Measurements from ENCODE around the gene GPR82. TPM values are rescaled to one million over a fixed set of nuclear protein-coding genes. Genes with fewer than 3 reads are reported as not detected.
"Not testable (repeated sequence)": the region's sequence is repeated elsewhere in the genome, so short reads cannot be mapped to it uniquely, and the experiment has no call there.

Gene GPR82, protein sequence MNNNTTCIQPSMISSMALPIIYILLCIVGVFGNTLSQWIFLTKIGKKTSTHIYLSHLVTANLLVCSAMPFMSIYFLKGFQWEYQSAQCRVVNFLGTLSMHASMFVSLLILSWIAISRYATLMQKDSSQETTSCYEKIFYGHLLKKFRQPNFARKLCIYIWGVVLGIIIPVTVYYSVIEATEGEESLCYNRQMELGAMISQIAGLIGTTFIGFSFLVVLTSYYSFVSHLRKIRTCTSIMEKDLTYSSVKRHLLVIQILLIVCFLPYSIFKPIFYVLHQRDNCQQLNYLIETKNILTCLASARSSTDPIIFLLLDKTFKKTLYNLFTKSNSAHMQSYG
- 0.08 TPM for polyA plus RNA-seq (2013)

DNA sequence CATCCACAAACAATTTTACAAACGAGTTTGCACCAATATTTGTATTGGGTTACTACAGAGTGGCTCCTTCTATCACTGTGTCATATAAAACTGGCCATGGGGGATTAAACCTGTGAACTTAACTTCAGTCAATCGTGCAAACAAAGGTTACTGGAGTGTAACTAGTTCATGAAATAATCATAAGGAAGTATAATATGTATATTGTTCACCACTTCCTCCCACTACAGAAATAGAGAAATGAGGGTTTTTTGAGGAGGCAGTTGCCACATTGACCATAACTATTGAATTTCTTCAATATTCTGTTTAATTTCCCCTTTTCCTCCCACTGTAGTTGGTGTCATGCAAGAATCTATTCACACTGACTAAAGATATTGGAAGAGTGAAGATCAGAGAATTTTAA lies at the start of gene GPR82:
TSS of gene GPR82 (plus strand) at position 356 of the 400 bp plus-strand sequence. CDS start 2,846 bp downstream, outside the sequence.
- DNase-seq, result peak in 2 of 3 donors; percentile 34 to 56
- Histone ChIP-seq H3K4me3 (ENCODE audit: control insufficient read depth in 1 of 7, extremely low read depth in 1 of 7, insufficient read depth in 4 of 7, low read depth in 2 of 7, low read length in 6 of 7) (no peak within 1 kb of the TSS), H3K36me3 (ENCODE audit: control insufficient read depth in 4 of 4, insufficient read depth in 4 of 4, low read length in 3 of 4) (no peaks in the 10 kb centered on the region), H3K27ac (ENCODE audit: insufficient read depth in 1 of 2, low read depth in 1 of 2, low read length in 2 of 2, poor library complexity in 1 of 2, severe bottlenecking in 2 of 2) (no peak within 1 kb of the TSS), H3K27me3 (replicated peaks in 2 of 5; ENCODE audit: control insufficient read depth in 4 of 5, insufficient read depth in 5 of 5, low read length in 4 of 5) (peaks cover 0 to 3% (median 0%) of the 10 kb centered on the region in 5 experiments), H3K4me1 (ENCODE audit: control extremely low read depth in 1 of 4, control insufficient read depth in 4 of 4, insufficient read depth in 4 of 4, low read length in 3 of 4) (peaks cover 0 to 13% (median 6%) of the 10 kb centered on the region in 4 experiments), H3K9me3 (ENCODE audit: control extremely low read depth in 1 of 5, control insufficient read depth in 4 of 5, insufficient read depth in 2 of 5, low read depth in 1 of 5, low read length in 4 of 5) (peaks cover 0 to 5% (median 2%) of the 10 kb centered on the region in 5 experiments)
- ChIA-PET POLR2A (no interaction called here), CTCF (no interaction called here)
- no CpG with 5 or more reads among the region's 2 CpGs for WGBS (ENCODE audit: insufficient coverage)

DNA sequence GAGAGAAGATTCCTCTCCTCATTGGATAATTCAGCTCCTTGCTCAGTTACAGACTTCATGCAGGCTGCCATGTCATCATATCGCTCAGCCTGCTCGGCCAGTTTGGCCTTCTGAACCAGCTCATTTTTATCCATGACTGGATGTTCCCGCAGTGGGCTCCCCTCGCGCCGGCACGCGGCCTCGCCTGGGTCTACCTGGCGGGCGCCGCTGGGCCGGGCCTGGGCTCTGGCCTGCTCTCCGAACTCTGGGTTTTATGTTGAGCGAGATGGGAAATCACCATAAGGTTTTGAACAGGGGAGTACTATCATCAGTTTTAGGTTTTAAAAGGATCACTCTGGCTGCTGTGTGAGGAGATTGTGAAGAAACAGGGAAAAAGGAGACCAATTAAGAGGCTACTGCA lies 47.6 kb upstream of the GPR82 start:
- H3K4me1 ChIP-seq (ENCODE audit: control extremely low read depth in 1 of 4, control insufficient read depth in 4 of 4, insufficient read depth in 4 of 4, low read length in 3 of 4); POLR2A ChIA-PET; H3K36me3 ChIP-seq (ENCODE audit: control insufficient read depth in 4 of 4, insufficient read depth in 4 of 4, low read length in 3 of 4); H3K27me3 ChIP-seq (replicated peaks in 2 of 5; ENCODE audit: control insufficient read depth in 4 of 5, insufficient read depth in 5 of 5, low read length in 4 of 5); CTCF ChIA-PET; H3K4me3 ChIP-seq (ENCODE audit: control insufficient read depth in 1 of 7, extremely low read depth in 1 of 7, insufficient read depth in 4 of 7, low read depth in 2 of 7, low read length in 6 of 7); H3K9me3 ChIP-seq (ENCODE audit: control extremely low read depth in 1 of 5, control insufficient read depth in 4 of 5, insufficient read depth in 2 of 5, low read depth in 1 of 5, low read length in 4 of 5); DNase-seq; H3K27ac ChIP-seq (ENCODE audit: insufficient read depth in 1 of 2, low read depth in 1 of 2, low read length in 2 of 2, poor library complexity in 1 of 2, severe bottlenecking in 2 of 2): not testable (repeated sequence)
- WGBS (ENCODE audit: insufficient coverage), result 96% methylated on average over 11 of the region's 15 CpGs

DNA sequence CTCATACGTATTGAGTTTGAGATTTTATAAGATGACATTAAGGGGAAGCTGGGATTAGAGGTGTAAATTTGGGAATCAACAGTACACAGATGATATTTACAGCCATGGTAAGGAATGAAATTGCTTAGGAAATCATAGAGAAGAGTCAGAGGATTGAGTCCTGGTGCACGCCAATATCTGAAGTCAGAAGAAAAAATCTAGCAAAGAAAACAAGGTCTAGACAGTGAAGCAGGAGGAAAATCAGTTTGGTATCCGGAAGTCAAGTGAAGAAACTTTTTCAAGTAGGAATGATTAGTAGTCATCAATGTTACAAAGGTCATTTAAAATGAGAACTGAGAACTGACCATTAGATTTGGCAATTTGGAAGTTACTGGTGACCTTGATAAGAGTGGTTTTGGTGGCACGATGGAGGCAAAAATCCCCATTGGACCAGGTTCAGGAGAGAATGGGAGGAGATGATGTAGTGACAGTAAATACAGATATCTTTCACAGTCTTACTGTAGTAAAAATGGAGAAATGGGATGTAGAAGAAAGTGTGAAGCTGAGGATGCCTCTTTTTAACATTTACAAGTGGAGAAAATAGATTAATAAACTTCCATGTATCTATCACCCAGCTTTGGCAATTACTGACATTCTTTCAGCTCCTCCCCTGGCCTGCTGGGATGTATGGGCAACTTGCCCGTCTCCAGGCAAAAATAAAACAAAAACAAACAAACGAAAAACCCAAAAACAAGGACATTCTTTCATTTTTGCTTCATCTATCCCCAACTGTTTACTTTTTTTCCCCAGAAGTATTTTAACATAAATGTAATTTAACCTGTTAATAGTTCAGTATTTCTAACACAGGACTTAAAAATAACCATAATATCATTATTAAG lies 46.6 kb upstream of the GPR82 start:
- POLR2A ChIA-PET, result no interaction called here
- H3K36me3 ChIP-seq (ENCODE audit: control insufficient read depth in 4 of 4, insufficient read depth in 4 of 4, low read length in 3 of 4), result no peaks in the 10 kb centered on the region
- H3K4me3 ChIP-seq (ENCODE audit: control insufficient read depth in 1 of 7, extremely low read depth in 1 of 7, insufficient read depth in 4 of 7, low read depth in 2 of 7, low read length in 6 of 7), result no peak overlapping the region
- H3K27me3 ChIP-seq (replicated peaks in 2 of 5; ENCODE audit: control insufficient read depth in 4 of 5, insufficient read depth in 5 of 5, low read length in 4 of 5), result peaks cover 0 to 2% (median 0%) of the 10 kb centered on the region in 5 experiments
- 79% methylated on average over 5 of the region's 6 CpGs for WGBS (ENCODE audit: insufficient coverage)
- CTCF ChIA-PET, result no interaction called here
- H3K9me3 ChIP-seq (ENCODE audit: control extremely low read depth in 1 of 5, control insufficient read depth in 4 of 5, insufficient read depth in 2 of 5, low read depth in 1 of 5, low read length in 4 of 5), result no peaks in the 10 kb centered on the region
- DNase-seq, result no peak
- no peak overlapping the region for H3K27ac ChIP-seq (ENCODE audit: insufficient read depth in 1 of 2, low read depth in 1 of 2, low read length in 2 of 2, poor library complexity in 1 of 2, severe bottlenecking in 2 of 2)
- no peaks in the 10 kb centered on the region for H3K4me1 ChIP-seq (ENCODE audit: control extremely low read depth in 1 of 4, control insufficient read depth in 4 of 4, insufficient read depth in 4 of 4, low read length in 3 of 4)

DNA sequence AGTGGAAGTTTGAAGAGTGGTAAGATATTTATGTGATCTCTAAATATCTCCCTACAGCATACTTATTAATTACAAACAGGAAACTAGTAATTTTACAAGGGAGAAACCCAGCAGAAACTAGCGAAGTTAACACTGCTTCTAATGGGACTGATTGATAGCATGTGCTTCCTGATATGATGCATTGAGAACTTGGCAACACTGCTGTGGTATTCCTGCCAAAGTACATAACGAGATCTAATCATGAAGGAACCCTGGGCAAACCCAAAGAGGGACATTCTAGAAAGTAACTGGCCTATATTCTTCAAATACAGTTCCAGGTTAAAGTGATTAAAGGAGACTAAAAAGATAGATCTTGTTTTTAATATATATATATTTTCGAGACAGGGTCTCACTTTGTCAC lies 39.8 kb upstream of the GPR82 start:
- ChIA-PET POLR2A (no interaction called here), CTCF (no interaction called here)
- no peak overlapping the region for H3K27ac ChIP-seq (ENCODE audit: insufficient read depth in 1 of 2, low read depth in 1 of 2, low read length in 2 of 2, poor library complexity in 1 of 2, severe bottlenecking in 2 of 2)
- H3K36me3 ChIP-seq (ENCODE audit: control insufficient read depth in 4 of 4, insufficient read depth in 4 of 4, low read length in 3 of 4), result no peaks in the 10 kb centered on the region
- H3K9me3 ChIP-seq (ENCODE audit: control extremely low read depth in 1 of 5, control insufficient read depth in 4 of 5, insufficient read depth in 2 of 5, low read depth in 1 of 5, low read length in 4 of 5), result no peaks in the 10 kb centered on the region
- DNase-seq, result peak in 1 of 3 donors; percentile 44
- no peak overlapping the region for H3K4me3 ChIP-seq (ENCODE audit: control insufficient read depth in 1 of 7, extremely low read depth in 1 of 7, insufficient read depth in 4 of 7, low read depth in 2 of 7, low read length in 6 of 7)
- peaks cover 0 to 2% (median 0%) of the 10 kb centered on the region in 5 experiments for H3K27me3 ChIP-seq (replicated peaks in 2 of 5; ENCODE audit: control insufficient read depth in 4 of 5, insufficient read depth in 5 of 5, low read length in 4 of 5)
- H3K4me1 ChIP-seq (ENCODE audit: control extremely low read depth in 1 of 4, control insufficient read depth in 4 of 4, insufficient read depth in 4 of 4, low read length in 3 of 4), result peaks cover 4 to 29% (median 18%) of the 10 kb centered on the region in 4 experiments
- 25% methylated on average over 2 of the region's 3 CpGs for WGBS (ENCODE audit: insufficient coverage)

DNA sequence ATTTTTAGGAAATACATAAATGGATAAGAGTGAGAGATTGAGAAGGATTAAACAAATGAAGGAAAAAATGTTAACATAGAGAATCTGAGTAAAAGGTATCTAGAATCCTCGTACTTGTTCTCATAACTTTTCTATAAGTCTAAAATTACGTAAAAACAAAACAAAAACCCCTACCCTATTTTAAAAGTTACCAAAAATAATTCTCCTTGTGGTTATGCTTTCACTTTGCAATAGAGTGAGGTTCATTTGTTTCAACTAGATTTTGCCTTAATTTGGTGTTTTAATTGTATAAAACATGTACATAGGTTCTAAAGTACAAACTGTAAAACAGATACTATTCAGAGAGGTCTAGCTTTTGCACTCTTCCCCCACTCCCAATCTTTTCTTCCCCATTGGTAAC lies 39.0 kb upstream of the GPR82 start:
- no peak for DNase-seq
- ChIA-PET POLR2A (no interaction called here), CTCF (no interaction called here)
- H3K4me3 ChIP-seq (ENCODE audit: control insufficient read depth in 1 of 7, extremely low read depth in 1 of 7, insufficient read depth in 4 of 7, low read depth in 2 of 7, low read length in 6 of 7), result peak overlapping the region in 2 of 7 experiments; percentile 2 to 10
- peaks cover 4 to 29% (median 18%) of the 10 kb centered on the region in 4 experiments for H3K4me1 ChIP-seq (ENCODE audit: control extremely low read depth in 1 of 4, control insufficient read depth in 4 of 4, insufficient read depth in 4 of 4, low read length in 3 of 4)
- no CpG with 5 or more reads among the region's 2 CpGs for WGBS (ENCODE audit: insufficient coverage)
- no peaks in the 10 kb centered on the region for H3K9me3 ChIP-seq (ENCODE audit: control extremely low read depth in 1 of 5, control insufficient read depth in 4 of 5, insufficient read depth in 2 of 5, low read depth in 1 of 5, low read length in 4 of 5)
- no peaks in the 10 kb centered on the region for H3K36me3 ChIP-seq (ENCODE audit: control insufficient read depth in 4 of 4, insufficient read depth in 4 of 4, low read length in 3 of 4)
- no peak overlapping the region for H3K27ac ChIP-seq (ENCODE audit: insufficient read depth in 1 of 2, low read depth in 1 of 2, low read length in 2 of 2, poor library complexity in 1 of 2, severe bottlenecking in 2 of 2)
- peaks cover 0 to 2% (median 0%) of the 10 kb centered on the region in 5 experiments for H3K27me3 ChIP-seq (replicated peaks in 2 of 5; ENCODE audit: control insufficient read depth in 4 of 5, insufficient read depth in 5 of 5, low read length in 4 of 5)

DNA sequence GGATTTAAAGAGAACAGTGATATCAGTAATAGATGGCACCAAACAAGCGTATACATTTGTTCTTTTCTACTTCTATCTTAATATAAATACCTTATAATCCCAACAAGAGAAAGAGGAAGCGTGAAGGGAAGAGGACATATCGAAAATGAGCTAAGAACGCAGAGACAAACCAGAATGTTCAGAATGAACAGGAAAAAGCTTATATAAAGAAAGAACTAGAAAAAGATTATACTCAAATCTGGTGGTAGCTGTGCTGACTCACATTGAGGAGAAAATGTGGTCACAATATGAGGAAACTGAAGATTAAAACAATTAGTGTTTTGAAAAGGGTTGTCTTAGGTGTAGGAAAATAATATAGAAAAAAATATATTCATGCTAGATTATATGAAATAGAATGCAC lies 37.2 kb upstream of the GPR82 start:
- no CpG with 5 or more reads among the region's 4 CpGs for WGBS (ENCODE audit: insufficient coverage)
- Histone ChIP-seq H3K4me1 (ENCODE audit: control extremely low read depth in 1 of 4, control insufficient read depth in 4 of 4, insufficient read depth in 4 of 4, low read length in 3 of 4) (peaks cover 4 to 29% (median 18%) of the 10 kb centered on the region in 4 experiments), H3K27ac (ENCODE audit: insufficient read depth in 1 of 2, low read depth in 1 of 2, low read length in 2 of 2, poor library complexity in 1 of 2, severe bottlenecking in 2 of 2) (peak overlapping the region in 1 of 2 experiments; percentile 34), H3K36me3 (ENCODE audit: control insufficient read depth in 4 of 4, insufficient read depth in 4 of 4, low read length in 3 of 4) (no peaks in the 10 kb centered on the region), H3K4me3 (ENCODE audit: control insufficient read depth in 1 of 7, extremely low read depth in 1 of 7, insufficient read depth in 4 of 7, low read depth in 2 of 7, low read length in 6 of 7) (no peak overlapping the region), H3K9me3 (ENCODE audit: control extremely low read depth in 1 of 5, control insufficient read depth in 4 of 5, insufficient read depth in 2 of 5, low read depth in 1 of 5, low read length in 4 of 5) (no peaks in the 10 kb centered on the region), H3K27me3 (replicated peaks in 2 of 5; ENCODE audit: control insufficient read depth in 4 of 5, insufficient read depth in 5 of 5, low read length in 4 of 5) (peaks cover 0 to 2% (median 0%) of the 10 kb centered on the region in 5 experiments)
- DNase-seq, result peak in 2 of 3 donors; percentile 67 to 82
- CTCF ChIA-PET, result interaction anchor here (1.1 kb wide), 1 partner anchor 128 kb away, joined by 4 read pairs; no protein-coding TSS in a partner anchor
- POLR2A ChIA-PET, result no interaction called here
